ENCODE data around the gene AGBL3.

- TF ChIP-seq CTCF (IDR thresholded peaks at IDR 0.05; ENCODE audit: low read length), result no peak
- TF ChIP-seq EZH2 (optimal IDR thresholded peaks at IDR 0.05; ENCODE audit: low read depth, low read length), result no peak
Observed at GRCh38 chr7:134968110-134968509, 18.2 kb upstream of the AGBL3 start.

Data from MM.1S (cell line).